HPDE6-E6E7 (cell line): ENCODE results near the gene XYLB.

Experiments used
- DNase-seq: peaks from one replicate; pipeline ENCODE4 v3.0.0; 2011; ENCODE audit warnings: missing footprints; ENCODE audit errors: extremely low spot score

Gene XYLB

GRCh38 chr3:38364721-38365400 lies 18.3 kb downstream of the XYLB start:
- no peak for DNase-seq

GRCh38 chr3:38365469-38366062 lies 19.0 kb downstream of the XYLB start:
- DNase-seq, result no peak

GRCh38 chr3:38366082-38366481 lies 19.5 kb downstream of the XYLB start:
- no peak for DNase-seq

GRCh38 chr3:38367779-38368178 lies 21.2 kb downstream of the XYLB start:
- no peak for DNase-seq

GRCh38 chr3:38368238-38368637 lies 21.7 kb downstream of the XYLB start:
- DNase-seq, result no peak

GRCh38 chr3:38369186-38369585 lies 22.6 kb downstream of the XYLB start:
- DNase-seq, result no peak

GRCh38 chr3:38370149-38370548 lies 23.6 kb downstream of the XYLB start:
- no peak for DNase-seq

- DNase-seq, result no peak
These were observed 24.3 kb downstream of the XYLB start for GRCh38 chr3:38370861-38371260.

GRCh38 chr3:38371541-38372213 lies 25.1 kb downstream of the XYLB start:
- no peak for DNase-seq

- DNase-seq, result no peak
These were observed 25.6 kb downstream of the XYLB start for GRCh38 chr3:38372214-38372601.

- DNase-seq, result no peak
These were observed 27.6 kb downstream of the XYLB start for GRCh38 chr3:38374221-38374620.

- DNase-seq, result no peak
These were observed 28.5 kb downstream of the XYLB start for GRCh38 chr3:38375072-38375471.

GRCh38 chr3:38375488-38376097 lies 29.0 kb downstream of the XYLB start:
- no peak for DNase-seq

GRCh38 chr3:38376098-38376816 lies 29.7 kb downstream of the XYLB start:
- no peak for DNase-seq

- DNase-seq, result no peak
These were observed 32.7 kb downstream of the XYLB start for GRCh38 chr3:38379201-38379770.

- DNase-seq, result no peak
These were observed 36.0 kb downstream of the XYLB start for GRCh38 chr3:38382506-38383080.

- no peak for DNase-seq
These were observed 36.7 kb downstream of the XYLB start for GRCh38 chr3:38383156-38383875.

GRCh38 chr3:38386992-38387750 lies 40.6 kb downstream of the XYLB start:
- DNase-seq, result no peak

- no peak for DNase-seq
These were observed 41.3 kb downstream of the XYLB start for GRCh38 chr3:38387862-38388261.

GRCh38 chr3:38392604-38393163 lies 46.1 kb downstream of the XYLB start:
- no peak for DNase-seq
